Stimulated activated CD4-positive, alpha-beta T cell treated with anti-CD3 and anti-CD28 coated beads, Interleukin-12 subunit alpha, Interleukin-12 subunit beta, amount 100 ng/mL, for 4 hours (primary cell): Measurements from ENCODE around the gene ACOX3.

Experiments
- DNase-seq: peaks from one replicate; pipeline ENCODE4 v3.0.0-alpha.2; 2020

ACOX3 gene

DNA sequence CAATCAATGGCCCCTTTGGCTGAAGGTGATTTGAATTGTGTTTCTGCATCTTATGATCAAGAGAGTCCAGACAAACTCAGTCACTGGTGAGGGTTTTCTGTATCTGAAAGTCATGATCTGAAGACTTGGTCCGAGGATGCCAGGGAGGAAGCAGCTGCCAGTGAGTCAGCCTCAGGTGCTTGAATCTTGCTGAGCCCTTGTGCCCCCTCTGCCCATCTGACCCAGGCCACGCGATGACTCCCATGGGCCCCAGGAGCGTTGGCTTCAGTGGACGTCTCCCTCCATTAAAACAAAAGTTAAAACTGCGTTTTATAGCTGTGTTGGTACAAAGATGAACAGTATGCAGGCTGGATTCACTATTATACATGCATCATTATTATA lies 109.0 kb downstream of the ACOX3 start:
- no peak for DNase-seq

DNA sequence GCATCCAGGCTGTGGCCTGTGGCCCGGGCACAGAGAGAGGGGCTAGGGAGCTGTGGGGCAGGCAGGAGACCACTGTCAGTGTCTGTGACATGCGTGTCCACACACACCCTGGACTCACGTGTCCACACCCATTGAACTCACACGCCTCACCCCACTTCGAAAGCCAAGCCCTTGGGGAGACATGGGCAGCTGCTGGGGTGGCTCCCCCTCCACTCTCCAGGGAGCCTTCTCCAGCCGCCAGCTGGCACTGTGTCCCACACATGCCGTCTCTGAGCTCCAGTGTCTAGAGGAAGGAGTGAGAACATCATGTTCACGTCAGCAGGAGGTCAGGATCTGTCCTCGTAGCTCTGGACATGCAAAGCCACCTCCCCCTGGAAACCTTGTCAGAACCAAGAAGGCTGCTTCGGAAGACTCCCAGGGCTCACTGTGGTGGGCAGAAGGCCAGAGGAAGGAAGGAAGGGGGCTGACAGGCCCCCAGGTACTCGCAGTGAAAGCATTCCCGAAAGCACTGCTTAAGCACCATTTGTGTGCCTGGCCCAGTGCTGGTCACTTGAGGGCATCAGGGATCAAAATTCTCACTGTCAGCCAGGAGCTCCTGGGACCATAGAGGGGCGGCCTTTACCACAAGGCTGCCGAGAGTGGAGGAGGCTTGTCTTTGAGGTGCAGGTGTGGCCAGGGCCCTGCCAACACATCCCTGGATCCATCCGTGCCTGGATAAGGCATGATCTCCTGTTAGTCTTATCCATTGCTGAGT lies 109.5 kb downstream of the ACOX3 start:
- DNase-seq = no peak

DNA sequence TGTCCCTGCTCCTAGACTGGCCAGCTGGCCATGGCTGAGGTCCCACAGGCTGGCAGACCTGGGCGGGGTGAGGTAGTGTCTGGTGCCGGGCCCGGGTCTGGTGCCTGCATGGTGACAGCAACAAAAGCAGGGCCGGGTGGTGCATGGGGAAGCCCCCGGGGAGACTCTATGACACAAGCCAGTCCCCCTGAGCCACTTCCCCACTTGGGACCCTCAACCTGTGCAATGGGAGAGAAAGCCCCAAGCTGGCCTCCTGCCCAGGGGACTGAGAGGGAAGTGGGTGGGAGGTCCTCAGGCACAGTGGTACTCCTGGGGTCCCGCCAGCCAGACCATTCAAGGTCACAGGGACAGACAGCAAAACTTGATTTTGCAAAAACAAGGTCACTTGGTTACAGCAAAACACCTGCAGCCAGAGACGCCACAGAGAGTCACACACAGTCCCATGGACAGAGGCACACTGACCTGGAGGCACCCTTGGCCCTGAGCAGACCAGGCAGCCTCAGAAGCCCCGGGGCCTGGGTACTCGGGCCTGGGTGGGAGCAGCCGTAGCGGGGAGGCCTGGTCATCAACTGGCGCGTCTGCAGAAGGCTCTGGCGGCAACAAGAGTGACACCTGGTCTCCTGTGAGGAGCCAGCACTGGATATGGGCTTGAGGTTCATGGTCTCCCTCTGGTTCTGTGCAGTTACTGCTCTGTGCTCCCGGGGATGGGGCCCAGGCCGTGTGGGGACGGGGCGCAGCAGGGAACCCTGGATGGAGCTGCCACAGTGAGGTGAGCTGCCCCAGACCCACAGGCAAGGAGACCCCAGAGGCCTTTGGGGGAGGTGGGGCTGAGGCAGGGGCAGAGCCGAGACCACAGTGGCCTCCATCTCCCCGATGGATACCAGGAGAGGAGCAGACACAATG lies 110.4 kb downstream of the ACOX3 start:
- DNase-seq = no peak

DNA sequence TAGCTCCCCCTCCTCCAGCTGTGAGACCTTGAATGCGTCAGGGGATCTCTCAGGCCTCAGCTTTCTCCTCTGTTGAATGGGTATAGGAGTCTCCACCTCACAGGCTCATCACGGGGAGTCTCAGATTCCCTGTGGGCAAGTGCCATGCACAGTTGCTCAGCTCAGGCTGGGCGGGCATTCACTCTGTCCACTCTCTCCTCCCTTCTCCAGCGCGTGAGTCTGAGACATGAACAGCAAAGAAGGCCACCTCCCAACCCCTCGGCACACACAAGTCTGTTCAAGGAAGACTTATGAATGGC lies 111.0 kb downstream of the ACOX3 start:
- DNase-seq = no peak

- no peak for DNase-seq
Observed at GRCh38 chr4:8328866-8329559, 111.5 kb downstream of the ACOX3 start.

DNA sequence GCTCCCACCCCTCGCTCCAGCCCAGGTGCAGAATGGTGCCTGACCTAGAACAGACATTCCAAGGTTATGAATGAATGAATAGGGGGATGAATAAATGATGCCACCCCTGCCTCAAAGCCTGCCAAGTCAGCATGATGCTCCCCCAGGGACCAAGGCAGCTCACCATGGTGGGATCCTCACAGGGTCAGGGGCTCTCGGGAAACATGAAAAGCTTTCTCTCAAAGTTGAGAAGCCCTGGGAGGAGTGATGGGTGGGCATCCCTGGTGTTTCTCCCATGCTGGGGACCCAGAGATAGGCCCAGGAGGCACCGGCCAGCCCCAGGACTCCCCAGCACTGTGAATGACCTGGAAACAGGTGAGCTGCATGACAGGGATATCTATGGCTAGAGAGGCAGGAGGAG lies 112.1 kb downstream of the ACOX3 start:
- DNase-seq = no peak

DNA sequence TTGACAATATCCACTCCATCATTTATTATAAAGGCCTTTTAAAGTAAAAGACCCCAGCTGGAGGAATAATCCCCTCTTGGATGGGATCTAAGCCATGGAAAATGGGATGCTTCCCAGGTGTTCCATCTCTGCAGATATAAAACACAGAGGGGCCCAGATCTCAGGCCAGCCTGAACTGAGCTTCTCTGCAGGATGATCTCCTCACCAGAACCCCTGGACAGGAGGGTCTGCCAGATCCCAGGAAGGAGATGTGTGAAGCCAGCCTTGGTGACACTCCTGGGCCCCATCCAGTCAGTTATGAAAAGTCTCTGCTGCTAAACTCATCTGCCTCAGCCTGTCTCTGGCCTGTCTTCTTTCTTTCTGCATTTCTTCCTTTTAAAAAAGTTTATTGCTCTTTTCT lies 114.3 kb downstream of the ACOX3 start:
- DNase-seq = no peak

DNA sequence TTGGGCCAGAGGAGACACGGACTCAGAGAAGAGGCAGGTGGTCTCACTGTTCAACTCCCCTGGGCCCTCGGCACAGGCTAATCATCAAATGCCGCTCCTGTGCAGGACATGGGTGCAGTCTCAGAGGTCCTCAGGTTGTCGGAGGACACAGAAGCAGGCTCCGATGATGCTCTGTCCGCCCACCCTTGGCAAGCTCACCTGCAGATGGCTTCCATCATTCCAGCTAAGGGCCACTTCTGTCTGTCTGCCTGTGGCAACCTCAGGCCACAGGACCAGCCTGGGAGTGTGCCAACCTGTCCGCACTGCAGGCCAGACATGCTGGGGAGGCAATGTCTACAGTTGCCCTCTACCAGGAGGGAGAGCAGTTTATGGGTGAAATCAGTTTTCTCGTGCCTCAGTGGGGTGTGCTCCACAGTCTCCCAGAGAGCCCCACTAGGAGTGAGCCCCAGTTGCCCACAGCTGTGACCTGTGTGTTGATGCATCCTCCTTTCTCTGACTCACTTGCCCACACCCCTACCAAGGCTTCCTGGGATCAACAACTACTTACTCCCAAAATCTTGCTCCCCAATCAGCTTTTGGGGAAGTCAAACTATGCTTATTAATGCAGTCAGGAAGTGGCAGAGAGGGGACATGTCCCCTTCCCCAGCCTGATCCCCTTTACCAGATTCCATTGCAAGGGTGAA lies 115.1 kb downstream of the ACOX3 start:
- DNase-seq = no peak

- DNase-seq = no peak
Observed at GRCh38 chr4:8324640-8325239, 115.8 kb downstream of the ACOX3 start.

DNA sequence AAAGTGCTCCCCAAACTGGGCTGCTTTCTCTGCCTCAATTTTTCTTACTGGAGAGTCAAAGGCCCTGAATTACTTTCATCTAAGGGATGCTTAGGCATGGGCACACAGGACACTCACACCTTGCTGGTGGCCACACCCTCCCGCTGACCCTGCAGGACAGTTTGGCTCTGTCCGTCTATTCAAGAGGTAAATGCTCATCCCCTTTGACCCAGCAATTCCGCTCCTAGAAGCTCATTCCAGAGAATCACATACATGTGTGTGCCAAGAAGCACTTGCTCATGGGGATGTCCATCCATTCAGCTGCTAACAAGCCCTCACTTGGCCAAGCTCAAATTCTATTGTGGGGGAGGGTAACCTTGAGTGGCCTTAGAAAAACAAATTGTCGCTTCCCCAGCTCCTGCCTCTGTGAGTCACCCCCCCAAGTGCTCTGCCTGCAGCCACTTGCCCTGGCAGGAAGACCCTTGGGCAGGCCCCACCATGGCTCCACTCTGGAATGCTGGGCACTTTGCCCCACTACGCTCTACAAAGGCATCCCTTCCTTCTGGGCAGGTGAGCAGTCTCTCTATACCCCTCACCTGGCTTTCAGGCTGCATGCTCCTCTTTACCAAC lies 116.5 kb downstream of the ACOX3 start:
- no peak for DNase-seq

- DNase-seq = no peak
Observed at GRCh38 chr4:8322794-8323704, 117.5 kb downstream of the ACOX3 start.

DNA sequence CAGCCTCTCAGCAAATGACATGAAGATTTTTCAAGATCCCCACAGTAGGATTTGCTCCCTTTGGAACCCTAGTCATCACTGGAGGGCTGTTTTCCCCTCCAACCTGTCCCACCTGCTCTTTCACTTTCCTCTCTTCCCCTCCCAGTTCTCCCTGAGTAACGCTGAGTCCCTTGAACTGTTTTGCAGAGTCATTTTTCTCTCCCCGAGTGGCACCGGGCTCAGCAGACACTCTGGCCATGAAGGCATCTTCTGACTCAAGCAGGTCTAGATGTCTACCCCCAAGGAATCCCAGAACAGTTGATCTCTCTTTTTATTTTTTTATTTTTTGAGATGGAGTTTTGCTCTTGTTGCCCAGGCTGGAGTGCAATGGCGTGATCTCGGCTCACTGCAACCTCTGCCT lies 118.8 kb downstream of the ACOX3 start:
- no peak for DNase-seq

GRCh38 chr4:8321220-8321619 lies 119.3 kb downstream of the ACOX3 start:
- no peak for DNase-seq

DNA sequence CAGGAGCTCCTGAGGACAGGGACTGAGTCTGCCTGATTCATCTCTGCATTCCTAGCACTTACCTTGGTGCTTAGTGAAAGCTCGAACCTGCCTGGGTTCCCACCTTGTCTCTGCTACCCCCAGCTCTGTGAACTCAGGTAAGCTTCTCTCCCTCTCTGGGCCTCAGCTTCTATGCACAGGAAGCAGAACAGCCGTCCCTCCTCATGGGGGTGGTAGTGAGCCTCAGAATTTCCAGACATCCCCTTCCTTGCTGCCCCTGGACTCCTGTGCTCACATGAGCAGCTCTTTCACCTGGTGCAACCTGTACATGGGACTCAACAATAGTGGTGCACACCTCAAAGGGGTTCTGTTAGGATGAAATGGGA lies 120.2 kb downstream of the ACOX3 start:
- no peak for DNase-seq

- DNase-seq = no peak
Observed at GRCh38 chr4:8319731-8320385, 120.7 kb downstream of the ACOX3 start.

- DNase-seq = no peak
Observed at GRCh38 chr4:8319061-8319460, 121.5 kb downstream of the ACOX3 start.

DNA sequence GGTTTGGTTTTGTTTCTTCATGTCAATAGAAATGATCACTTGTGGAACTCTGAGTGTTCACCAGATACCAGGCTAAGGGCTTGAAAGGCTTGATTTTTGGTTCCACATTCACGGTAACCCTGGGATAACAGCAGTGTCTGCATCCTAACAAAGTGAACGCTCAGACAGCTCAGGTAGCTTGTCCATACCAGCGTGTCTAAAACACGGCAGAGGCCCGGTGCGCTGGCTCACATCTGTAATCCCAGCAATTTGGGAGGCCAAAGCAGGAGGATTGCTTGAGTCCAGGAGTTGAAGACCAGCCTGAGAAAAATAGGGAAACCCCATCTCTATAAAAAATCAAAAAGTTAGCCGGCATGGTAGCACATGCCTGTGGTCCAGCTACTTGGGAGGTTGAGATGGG lies 122.0 kb downstream of the ACOX3 start:
- DNase-seq = no peak

DNA sequence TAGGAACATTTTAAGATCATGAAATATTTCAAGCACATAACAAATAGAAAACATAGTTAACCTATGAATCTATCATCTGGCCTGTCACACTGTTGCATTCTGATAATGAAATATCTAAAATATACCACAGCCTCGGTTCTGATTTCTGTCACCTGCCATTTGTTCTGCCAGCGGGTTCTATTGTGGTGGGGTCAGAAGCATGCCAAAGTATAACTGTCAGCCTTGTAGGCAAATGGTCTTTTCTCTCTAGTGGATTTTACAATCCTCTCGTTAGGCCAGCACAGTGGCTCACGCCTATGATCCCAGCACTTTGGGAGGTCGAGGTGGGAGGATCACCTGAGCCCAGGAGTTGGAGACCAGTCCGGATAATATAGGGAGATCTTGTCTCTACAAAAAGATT lies 123.0 kb downstream of the ACOX3 start:
- no peak for DNase-seq

- DNase-seq = no peak
Observed at GRCh38 chr4:8316911-8317351, 123.6 kb downstream of the ACOX3 start.
